WTC11 (cell line): ENCODE measurements around the gene FBXO42. TPM values are rescaled to one million over a fixed set of nuclear protein-coding genes. Genes with fewer than 3 reads are reported as not detected.

Experiments
- ATAC-seq: fragments of 200-7000 bp; cut with Tn5 transposase; 2 replicates; pipeline ENCODE4 v1.10.0; 2021; ENCODE audit warnings: mild to moderate bottlenecking, moderate library complexity
- CTCF ChIA-PET: fragments of 300-600 bp; sonication (Branson Sonifier 250); formaldehyde crosslinking; loops from one replicate; lab custom pipeline; 2021; ENCODE audit warnings: antibody characterized with exemption; lab: Charles Lee
- POLR2A ChIA-PET: fragments of 350-600 bp; sonication (Branson Sonifier 250); formaldehyde crosslinking; loops from one replicate; lab custom pipeline; 2021; ENCODE audit warnings: antibody characterized with exemption; lab: Charles Lee
- DNase-seq: peaks from one replicate; pipeline ENCODE4 v3.0.0; 2021; ENCODE audit warnings: low spot score
- H3K27ac Mint-ChIP-seq: 2 replicates; pipeline ENCODE4 v1.8.0; 2021; ENCODE audit warnings: mixed read lengths
- H3K27me3 Mint-ChIP-seq: 2 replicates; pipeline ENCODE4 v1.8.0; 2021; ENCODE audit warnings: low read depth, mild to moderate bottlenecking, moderate library complexity, mixed read lengths
- H3K36me3 Mint-ChIP-seq: 2 replicates; pipeline ENCODE4 v1.8.0; 2021; ENCODE audit warnings: mixed read lengths
- H3K4me1 Mint-ChIP-seq: 2 replicates; pipeline ENCODE4 v1.8.0; 2022; ENCODE audit warnings: mixed read lengths
- H3K4me3 Mint-ChIP-seq: 2 replicates; pipeline ENCODE4 v1.8.0; 2021; ENCODE audit warnings: mild to moderate bottlenecking, moderate library complexity, mixed read lengths
- H3K9me3 Mint-ChIP-seq: 2 replicates; pipeline ENCODE4 v1.8.0; 2021; ENCODE audit warnings: mixed read lengths
- AR ChIP-seq: fragments of 250-450 bp; sonication (Bioruptor Pico); IDR thresholded peaks from 2 replicates; pipeline ENCODE4 v1.9.0; 2021; ENCODE audit warnings: mild to moderate bottlenecking
- ATF3 ChIP-seq: sonication (generic); formaldehyde crosslinking; conservative IDR thresholded peaks from 2 replicates; pipeline ENCODE4 v1.8.1; 2022; ENCODE audit warnings: mild to moderate bottlenecking, missing genetic modification reagents
- E2F4 ChIP-seq: sonication (generic); formaldehyde crosslinking; IDR thresholded peaks from 2 replicates; pipeline ENCODE4 v1.8.1; 2022; ENCODE audit warnings: low read depth, mild to moderate bottlenecking, moderate library complexity, missing genetic modification reagents, borderline replicate concordance
- FOXJ3 ChIP-seq: sonication (generic); formaldehyde crosslinking; IDR thresholded peaks from 2 replicates; pipeline ENCODE4 v1.9.0; 2021; ENCODE audit warnings: missing genetic modification reagents, mild to moderate bottlenecking, borderline replicate concordance
- MAX ChIP-seq: sonication (generic); formaldehyde crosslinking; IDR thresholded peaks from 2 replicates; pipeline ENCODE4 v1.8.0; 2022; ENCODE audit warnings: mild to moderate bottlenecking, missing genetic modification reagents
- MLX ChIP-seq: sonication (generic); formaldehyde crosslinking; IDR thresholded peaks from 2 replicates; pipeline ENCODE4 v1.8.1; 2023; ENCODE audit warnings: mild to moderate bottlenecking, missing genetic modification reagents, moderate library complexity
- NFE2L1 ChIP-seq: sonication (generic); formaldehyde crosslinking; IDR thresholded peaks from 2 replicates; pipeline ENCODE4 v1.8.1; 2023; ENCODE audit warnings: missing genetic modification reagents
- PREB ChIP-seq: sonication (generic); formaldehyde crosslinking; IDR thresholded peaks from 2 replicates; pipeline ENCODE4 v1.8.1; 2022; ENCODE audit warnings: mild to moderate bottlenecking, missing genetic modification reagents, moderate library complexity, borderline replicate concordance
- STAT6 ChIP-seq: sonication (generic); formaldehyde crosslinking; conservative IDR thresholded peaks from 2 replicates; pipeline ENCODE4 v1.8.1; 2023; ENCODE audit warnings: mild to moderate bottlenecking, low read depth, missing genetic modification reagents, moderate library complexity
- ZBTB43 ChIP-seq: sonication (generic); formaldehyde crosslinking; IDR thresholded peaks from 2 replicates; pipeline ENCODE4 v1.8.1; 2023; ENCODE audit warnings: mild to moderate bottlenecking, missing genetic modification reagents
- ZNF281 ChIP-seq: sonication (generic); formaldehyde crosslinking; IDR thresholded peaks from 2 replicates; pipeline ENCODE4 v1.8.0; 2023; ENCODE audit warnings: mild to moderate bottlenecking, missing genetic modification reagents
- ZNF396 ChIP-seq: fragments of 250-450 bp; sonication (Bioruptor Pico); IDR thresholded peaks from 2 replicates; pipeline ENCODE4 v1.8.0; 2021; ENCODE audit warnings: mild to moderate bottlenecking, moderate library complexity, borderline replicate concordance
- ZNF532 ChIP-seq: fragments of 250-450 bp; sonication (Bioruptor Pico); IDR thresholded peaks from 2 replicates; pipeline ENCODE4 v1.9.0; 2021; ENCODE audit warnings: mild to moderate bottlenecking, borderline replicate concordance
- total RNA-seq: library from RNA; stranded (reverse); gene quantifications from 3 replicates; pipeline ENCODE4 v1.2.3, GENCODE V29; 2021

FBXO42 gene
- total RNA-seq, 1 experiment from 2014 or later = 17.5 TPM

- TF ChIP-seq MAX (CRISPR knock-in tag) (no peak), ATF3 (no peak), FOXJ3 (no peak), E2F4 (CRISPR knock-in tag) (no peak), NFE2L1 (CRISPR knock-in tag) (no peak), ZNF396 (CRISPR knock-in tag) (no peak)
Observed at GRCh38 chr1:16199700-16200099, 152.6 kb downstream of the FBXO42 start (continued).

GRCh38 chr1:16199157-16199501 is 153.2 kb downstream of the FBXO42 start:
- Mint-ChIP-seq H3K4me3 (no peak overlapping the region), H3K27ac (no peak overlapping the region), H3K27me3 (no peaks in the 10 kb centered on the region), H3K36me3 (peaks cover 22% of the 10 kb centered on the region), H3K9me3 (no peaks in the 10 kb centered on the region), H3K4me1 (no peaks in the 10 kb centered on the region)
- CTCF ChIA-PET = interaction anchor here (1.1 to 1.5 kb wide), 2 partner anchors 46 to 120 kb away, joined by 3 to 6 read pairs; no protein-coding TSS in a partner anchor
- POLR2A ChIA-PET = no interaction called here
- no peak for DNase-seq
- no peak for ATAC-seq
- TF ChIP-seq ZBTB43 (no peak), PREB (CRISPR knock-in tag) (no peak), ZNF532 (CRISPR knock-in tag) (no peak), AR (CRISPR knock-in tag) (no peak), STAT6 (no peak), MLX (no peak), ZNF281 (CRISPR knock-in tag) (no peak)
